A673 (cell line): ENCODE data around the gene MANEAL.

Experiments
- CTCF ChIP-seq: fragments of 300-800, 200-600 bp; sonication (generic); conservative IDR thresholded peaks from 2 replicates; pipeline ENCODE4 v1.5.1; 2017; ENCODE audit warnings: low read depth, mild to moderate bottlenecking, antibody characterized with exemption, low read length, moderate library complexity, mixed read lengths
- EZH2 ChIP-seq: fragments of 200-600 bp; sonication (generic); IDR thresholded peaks from 2 replicates; pipeline ENCODE4 v1.6.1; 2017; ENCODE audit warnings: borderline replicate concordance, low read depth, mild to moderate bottlenecking, mixed read lengths, antibody characterized with exemption, low read length; ENCODE audit not compliant: poor library complexity, severe bottlenecking

- TF ChIP-seq CTCF: no peak
- no peak for TF ChIP-seq EZH2
These were observed 29.5 kb downstream of the MANEAL start for GRCh38 chr1:37822906-37823815.
